Measurements from ENCODE around the gene TMTC3.
"Not testable (repeated sequence)": the region's sequence is repeated elsewhere in the genome, so short reads cannot be mapped to it uniquely, and the experiment has no call there.

The TMTC3 gene

GRCh38 chr12:88141774-88142609 lies at the start of gene TMTC3, which contains the start of gene CEP290:
Gene TMTC3 (plus strand): TSS chr12:88142307. CDS start chr12:88148316, 6,009 bp downstream.
Gene CEP290 (minus strand): TSS chr12:88142088. CDS start chr12:88141307, 781 bp downstream.
- peak; percentile 98 to 99 for DNase-seq

GRCh38 chr12:88092771-88093170 lies 49.3 kb upstream of the TMTC3 start:
- no peak for DNase-seq

GRCh38 chr12:88093573-88093972 lies 48.5 kb upstream of the TMTC3 start:
- DNase-seq: no peak

GRCh38 chr12:88108021-88108420 lies 34.1 kb upstream of the TMTC3 start:
- no peak for DNase-seq

- DNase-seq: peak; percentile 46 to 64
Measured at GRCh38 chr12:88111074-88111652, 30.9 kb upstream of the TMTC3 start.

GRCh38 chr12:88113871-88114270 lies 28.2 kb upstream of the TMTC3 start:
- no peak for DNase-seq

GRCh38 chr12:88122666-88123065 lies 19.4 kb upstream of the TMTC3 start:
- DNase-seq: no peak

- DNase-seq: no peak
Measured at GRCh38 chr12:88127099-88127498, 15.0 kb upstream of the TMTC3 start.

GRCh38 chr12:88127855-88128254 lies 14.3 kb upstream of the TMTC3 start:
- no peak for DNase-seq

- no peak for DNase-seq
Measured at GRCh38 chr12:88132392-88132791, 9.7 kb upstream of the TMTC3 start.

- not testable (repeated sequence) for DNase-seq
Measured at GRCh38 chr12:88133181-88133580, 8.9 kb upstream of the TMTC3 start.

- DNase-seq: not testable (repeated sequence)
Measured at GRCh38 chr12:88139711-88140110, 2.4 kb upstream of the TMTC3 start.

GRCh38 chr12:88141425-88141773 lies 708 bp upstream of the TMTC3 start:
- no peak for DNase-seq

- peak; percentile 28 to 45 for DNase-seq
Measured at GRCh38 chr12:88142610-88142991, 494 bp downstream of the TMTC3 start.

- peak in 1 of 2 experiments; percentile 3 for DNase-seq
Measured at GRCh38 chr12:88144037-88144436, 1.9 kb downstream of the TMTC3 start.

- DNase-seq: peak in 1 of 2 experiments; percentile 26
Measured at GRCh38 chr12:88144546-88145468, 2.7 kb downstream of the TMTC3 start.

- DNase-seq: peak in 1 of 2 experiments; percentile 47
Measured at GRCh38 chr12:88145567-88146505, 3.7 kb downstream of the TMTC3 start.

- no peak for DNase-seq
Measured at GRCh38 chr12:88150063-88150462, 8.0 kb downstream of the TMTC3 start.

- DNase-seq: peak in 1 of 2 experiments; percentile 13
Measured at GRCh38 chr12:88153959-88154358, 11.9 kb downstream of the TMTC3 start.

- DNase-seq: no peak
Measured at GRCh38 chr12:88156075-88156654, 14.1 kb downstream of the TMTC3 start.

GRCh38 chr12:88163371-88163770 lies 21.3 kb downstream of the TMTC3 start:
- DNase-seq: no peak

GRCh38 chr12:88166179-88166578 lies 24.1 kb downstream of the TMTC3 start:
- no peak for DNase-seq

Measured in NCI-H2081 (cell line).